ENCODE measurements around the gene EHMT1.

DNA sequence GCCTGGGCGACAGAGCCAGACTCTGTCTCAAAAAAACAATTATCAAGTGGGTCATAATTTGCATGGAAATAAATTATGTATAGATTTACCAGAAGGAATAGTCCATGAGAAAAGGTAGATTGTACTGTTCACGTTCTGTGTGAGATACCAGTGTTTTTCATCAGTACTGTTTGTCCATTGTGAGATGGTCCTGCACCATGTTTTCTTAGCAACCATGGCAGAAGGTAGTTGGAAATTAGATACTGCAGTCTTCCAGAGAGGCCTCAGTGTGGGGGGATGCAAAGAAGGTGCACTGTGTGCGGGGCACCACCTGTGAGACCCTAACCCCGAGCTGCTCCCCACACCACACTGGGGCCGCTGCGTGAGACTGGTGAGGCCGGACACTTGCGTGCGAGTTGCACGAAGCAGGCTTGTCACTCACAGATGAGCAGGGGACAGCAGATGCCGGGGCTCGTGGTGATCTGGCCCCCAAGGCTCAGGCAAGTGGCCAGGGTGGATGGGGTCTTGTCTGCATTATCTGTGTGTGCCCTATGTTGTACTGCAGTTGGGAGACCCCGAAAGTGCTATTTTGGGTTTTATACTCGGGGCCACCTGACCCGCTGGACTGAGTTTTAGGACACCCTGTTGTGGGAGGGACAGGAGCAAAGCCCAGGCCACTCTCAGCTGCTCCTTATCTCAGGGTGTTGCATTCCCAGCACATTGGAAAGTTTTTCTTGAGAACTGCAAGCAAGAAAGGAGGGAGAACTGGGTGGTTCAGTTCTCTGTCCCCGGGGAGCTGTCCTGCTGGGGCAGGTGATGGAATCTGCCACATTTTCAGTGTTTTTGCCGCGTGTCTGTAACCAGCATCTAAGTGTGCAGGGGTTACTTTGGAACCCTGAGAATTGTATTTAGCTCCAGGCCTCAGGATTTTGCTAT lies 61.9 kb downstream of the EHMT1 start:
- TF ChIP-seq, protein P1, sequence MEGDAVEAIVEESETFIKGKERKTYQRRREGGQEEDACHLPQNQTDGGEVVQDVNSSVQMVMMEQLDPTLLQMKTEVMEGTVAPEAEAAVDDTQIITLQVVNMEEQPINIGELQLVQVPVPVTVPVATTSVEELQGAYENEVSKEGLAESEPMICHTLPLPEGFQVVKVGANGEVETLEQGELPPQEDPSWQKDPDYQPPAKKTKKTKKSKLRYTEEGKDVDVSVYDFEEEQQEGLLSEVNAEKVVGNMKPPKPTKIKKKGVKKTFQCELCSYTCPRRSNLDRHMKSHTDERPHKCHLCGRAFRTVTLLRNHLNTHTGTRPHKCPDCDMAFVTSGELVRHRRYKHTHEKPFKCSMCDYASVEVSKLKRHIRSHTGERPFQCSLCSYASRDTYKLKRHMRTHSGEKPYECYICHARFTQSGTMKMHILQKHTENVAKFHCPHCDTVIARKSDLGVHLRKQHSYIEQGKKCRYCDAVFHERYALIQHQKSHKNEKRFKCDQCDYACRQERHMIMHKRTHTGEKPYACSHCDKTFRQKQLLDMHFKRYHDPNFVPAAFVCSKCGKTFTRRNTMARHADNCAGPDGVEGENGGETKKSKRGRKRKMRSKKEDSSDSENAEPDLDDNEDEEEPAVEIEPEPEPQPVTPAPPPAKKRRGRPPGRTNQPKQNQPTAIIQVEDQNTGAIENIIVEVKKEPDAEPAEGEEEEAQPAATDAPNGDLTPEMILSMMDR (IDR thresholded peaks at IDR 0.05; ENCODE audit: insufficient read depth, low read depth, low read length) = no peak
- no peak for TF ChIP-seq EZH2 (IDR thresholded peaks at IDR 0.05; ENCODE audit: insufficient read depth, low read length)

Data from astrocyte (in vitro differentiated cells and primary cell).